Measurements from ENCODE around the gene SOX13.
A peak's percentile ranks its signal among the peaks of the same experiment; 100 is the strongest.

The SOX13 gene

DNA sequence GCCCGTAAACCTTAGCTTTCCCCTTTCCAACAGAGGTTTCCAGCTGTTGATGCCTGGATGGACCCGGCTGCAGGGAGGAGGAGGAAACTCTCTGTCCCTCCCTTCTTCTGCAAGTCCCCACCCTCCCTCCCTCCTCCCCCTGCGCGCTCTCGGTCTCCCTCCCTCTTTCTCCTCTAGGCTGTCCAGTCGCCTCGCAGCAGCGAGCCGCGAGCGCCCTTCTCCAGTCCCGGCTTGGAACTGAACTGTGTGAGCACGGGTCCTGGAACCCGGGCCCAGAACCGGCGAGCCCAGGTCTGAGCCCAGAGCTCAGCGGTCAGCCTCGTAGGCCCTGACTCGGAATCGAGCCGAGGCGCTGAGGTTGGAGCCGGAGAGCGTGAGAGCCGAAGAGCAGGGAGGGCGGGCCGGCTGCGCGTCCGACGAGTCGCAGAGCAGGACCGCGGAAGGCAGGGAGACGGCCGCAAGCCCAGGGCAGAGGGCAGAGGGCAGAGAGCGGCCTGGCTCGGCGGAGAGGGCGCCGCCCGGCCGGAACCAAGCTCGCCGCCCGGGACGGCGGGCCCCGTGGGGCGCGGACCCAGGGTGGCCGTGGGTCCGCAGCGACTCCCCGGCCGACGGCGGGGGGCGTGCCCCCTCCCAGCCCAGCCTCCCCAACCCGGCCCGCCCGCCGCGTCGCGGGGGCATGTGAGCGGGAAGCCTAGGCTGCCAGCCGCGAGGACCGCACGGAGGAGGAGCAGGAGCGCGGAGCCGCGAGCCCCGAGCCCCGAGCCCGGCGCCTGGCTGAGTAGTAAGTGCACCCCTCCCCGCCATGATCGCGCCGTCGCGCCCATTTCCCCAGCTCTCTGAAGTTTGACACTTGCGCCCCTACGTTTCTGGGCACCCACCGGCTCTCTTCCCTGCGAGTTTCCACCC is at the start of gene SOX13:
Gene SOX13, plus strand, starts transcription at position 185 of the 906 bp plus-strand sequence. CDS start 39,801 bp downstream, outside the sequence.
- no peak for DNase-seq (ENCODE audit: low read depth, low spot score)
- no CpG with 5 or more reads among the region's 89 CpGs for WGBS (ENCODE audit: insufficient coverage, insufficient read length)
- H3K4me3 ChIP-seq (ENCODE audit: low read length) = peak within 1 kb of the TSS; percentile 77
- peaks cover 12% of the 10 kb centered on the region for H3K4me1 ChIP-seq (ENCODE audit: control insufficient read depth, insufficient read depth, low read length)
- H3K9me3 ChIP-seq (ENCODE audit: control insufficient read depth, insufficient read depth, low read length) = no peaks in the 10 kb centered on the region
- H3K36me3 ChIP-seq (ENCODE audit: control insufficient read depth, insufficient read depth, low read length) = no peaks in the 10 kb centered on the region
- H3K27me3 ChIP-seq (ENCODE audit: control insufficient read depth, insufficient read depth, low read length) = no peaks in the 10 kb centered on the region
- H3K27ac ChIP-seq (ENCODE audit: low read length) = no peak within 1 kb of the TSS

- H3K4me1 ChIP-seq (ENCODE audit: control insufficient read depth, insufficient read depth, low read length) = peaks cover 3% of the 10 kb centered on the region; the same call in 1 of the 2 replicates
- no peaks in the 10 kb centered on the region for H3K9me3 ChIP-seq (ENCODE audit: control insufficient read depth, insufficient read depth, low read length)
- no peak overlapping the region for H3K27ac ChIP-seq (ENCODE audit: low read length)
- no peak for DNase-seq (ENCODE audit: low read depth, low spot score)
- no peaks in the 10 kb centered on the region for H3K36me3 ChIP-seq (ENCODE audit: control insufficient read depth, insufficient read depth, low read length)
- no CpG with 5 or more reads among the region's 17 CpGs for WGBS (ENCODE audit: insufficient coverage, insufficient read length)
- no peak overlapping the region for H3K4me3 ChIP-seq (ENCODE audit: low read length)
- H3K27me3 ChIP-seq (ENCODE audit: control insufficient read depth, insufficient read depth, low read length) = no peaks in the 10 kb centered on the region; the same call in 1 of the 2 replicates
Observed at GRCh38 chr1:204025917-204026707, 46.8 kb upstream of the SOX13 start.

GRCh38 chr1:204027446-204027845 is 45.5 kb upstream of the SOX13 start:
- WGBS (ENCODE audit: insufficient coverage, insufficient read length) = no CpG with 5 or more reads among the region's 3 CpGs
- peaks cover 5% of the 10 kb centered on the region; the same call in 1 of the 2 replicates for H3K4me1 ChIP-seq (ENCODE audit: control insufficient read depth, insufficient read depth, low read length)
- H3K4me3 ChIP-seq (ENCODE audit: low read length) = no peak overlapping the region
- no peak overlapping the region for H3K27ac ChIP-seq (ENCODE audit: low read length)
- no peaks in the 10 kb centered on the region for H3K9me3 ChIP-seq (ENCODE audit: control insufficient read depth, insufficient read depth, low read length)
- no peaks in the 10 kb centered on the region for H3K36me3 ChIP-seq (ENCODE audit: control insufficient read depth, insufficient read depth, low read length)
- no peaks in the 10 kb centered on the region; the same call in 1 of the 2 replicates for H3K27me3 ChIP-seq (ENCODE audit: control insufficient read depth, insufficient read depth, low read length)
- no peak for DNase-seq (ENCODE audit: low read depth, low spot score)

GRCh38 chr1:204029016-204029415 is 43.9 kb upstream of the SOX13 start:
- no peak for DNase-seq (ENCODE audit: low read depth, low spot score)
- Histone ChIP-seq H3K27me3 (ENCODE audit: control insufficient read depth, insufficient read depth, low read length) (no peaks in the 10 kb centered on the region; the same call in 1 of the 2 replicates), H3K4me3 (ENCODE audit: low read length) (no peak overlapping the region), H3K27ac (ENCODE audit: low read length) (no peak overlapping the region), H3K9me3 (ENCODE audit: control insufficient read depth, insufficient read depth, low read length) (no peaks in the 10 kb centered on the region), H3K4me1 (ENCODE audit: control insufficient read depth, insufficient read depth, low read length) (peaks cover 5% of the 10 kb centered on the region; the same call in 1 of the 2 replicates), H3K36me3 (ENCODE audit: control insufficient read depth, insufficient read depth, low read length) (no peaks in the 10 kb centered on the region)
- no CpG with 5 or more reads among the region's 11 CpGs for WGBS (ENCODE audit: insufficient coverage, insufficient read length)

DNA sequence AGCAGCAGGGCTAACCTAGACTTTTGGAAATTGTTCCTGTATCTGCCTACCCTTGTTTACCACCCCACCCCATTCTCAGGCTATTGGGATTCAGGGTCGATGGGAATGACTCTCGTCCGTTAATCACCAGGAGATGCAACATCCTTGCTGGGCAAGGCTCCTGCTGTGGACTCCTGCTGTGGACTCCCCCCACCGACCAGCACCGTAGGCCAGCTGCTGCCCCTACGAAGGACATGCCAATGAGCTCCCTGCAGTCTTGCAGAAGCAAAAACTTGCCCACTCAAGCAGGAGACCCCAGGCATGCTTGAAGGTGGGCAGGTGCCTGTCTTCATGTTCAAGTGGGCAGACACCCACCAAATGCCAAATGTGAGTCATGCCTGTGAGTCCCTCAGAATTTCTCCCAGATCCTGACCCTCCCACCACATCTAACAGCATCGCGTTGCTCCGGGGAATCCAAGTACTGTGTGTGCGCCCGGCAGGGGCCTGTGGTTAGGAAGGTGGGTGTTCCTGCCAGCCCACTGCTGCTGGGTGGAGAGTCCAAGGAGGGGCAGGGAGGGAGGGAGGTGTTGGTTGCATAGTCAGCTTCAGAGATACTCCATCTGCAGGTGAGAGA is 41.7 kb upstream of the SOX13 start:
- H3K4me3 ChIP-seq (ENCODE audit: low read length) = no peak overlapping the region
- H3K27ac ChIP-seq (ENCODE audit: low read length) = no peak overlapping the region
- no peaks in the 10 kb centered on the region for H3K9me3 ChIP-seq (ENCODE audit: control insufficient read depth, insufficient read depth, low read length)
- no CpG with 5 or more reads among the region's 11 CpGs for WGBS (ENCODE audit: insufficient coverage, insufficient read length)
- no peak for DNase-seq (ENCODE audit: low read depth, low spot score)
- peaks cover 5% of the 10 kb centered on the region; the same call in 1 of the 2 replicates for H3K4me1 ChIP-seq (ENCODE audit: control insufficient read depth, insufficient read depth, low read length)
- H3K27me3 ChIP-seq (ENCODE audit: control insufficient read depth, insufficient read depth, low read length) = no peaks in the 10 kb centered on the region
- no peaks in the 10 kb centered on the region for H3K36me3 ChIP-seq (ENCODE audit: control insufficient read depth, insufficient read depth, low read length)

DNA sequence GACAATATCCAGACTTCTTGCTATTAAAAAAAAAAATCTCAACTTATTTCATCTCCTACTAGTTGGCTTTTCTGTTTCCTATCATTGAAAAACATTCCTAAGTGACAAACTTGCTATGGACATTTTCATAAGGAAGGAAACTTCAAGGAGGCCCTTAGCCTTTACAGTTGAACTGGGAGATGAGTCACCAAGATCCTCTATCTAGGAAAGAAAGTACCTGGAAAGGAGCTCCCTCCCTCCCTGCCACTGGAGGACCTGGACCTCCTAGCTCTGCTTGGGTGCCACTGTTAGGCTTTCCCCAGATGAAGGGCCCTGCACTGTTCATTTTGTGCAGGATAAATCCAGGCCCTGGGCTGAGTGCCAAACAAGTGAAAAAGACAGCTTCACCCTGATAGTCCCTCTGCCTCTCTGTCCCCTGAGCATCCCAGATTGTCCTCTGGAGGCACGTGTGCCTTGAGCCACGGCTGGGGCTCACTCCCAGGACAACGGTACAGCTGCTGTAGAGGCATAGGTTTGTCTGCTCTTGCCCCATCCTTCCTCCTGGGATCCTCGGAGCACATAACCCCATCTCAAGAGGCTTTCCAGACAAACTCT is 40.2 kb upstream of the SOX13 start:
- Histone ChIP-seq H3K4me3 (ENCODE audit: low read length) (no peak overlapping the region), H3K27ac (ENCODE audit: low read length) (no peak overlapping the region), H3K9me3 (ENCODE audit: control insufficient read depth, insufficient read depth, low read length) (no peaks in the 10 kb centered on the region), H3K27me3 (ENCODE audit: control insufficient read depth, insufficient read depth, low read length) (no peaks in the 10 kb centered on the region), H3K4me1 (ENCODE audit: control insufficient read depth, insufficient read depth, low read length) (peaks cover 5% of the 10 kb centered on the region; the same call in 1 of the 2 replicates), H3K36me3 (ENCODE audit: control insufficient read depth, insufficient read depth, low read length) (no peaks in the 10 kb centered on the region)
- WGBS (ENCODE audit: insufficient coverage, insufficient read length) = no CpG with 5 or more reads among the region's 4 CpGs
- no peak for DNase-seq (ENCODE audit: low read depth, low spot score)

- Histone ChIP-seq H3K36me3 (ENCODE audit: control insufficient read depth, insufficient read depth, low read length) (no peaks in the 10 kb centered on the region), H3K4me1 (ENCODE audit: control insufficient read depth, insufficient read depth, low read length) (peaks cover 3% of the 10 kb centered on the region; the same call in 1 of the 2 replicates), H3K9me3 (ENCODE audit: control insufficient read depth, insufficient read depth, low read length) (no peaks in the 10 kb centered on the region), H3K4me3 (ENCODE audit: low read length) (no peak overlapping the region), H3K27me3 (ENCODE audit: control insufficient read depth, insufficient read depth, low read length) (no peaks in the 10 kb centered on the region), H3K27ac (ENCODE audit: low read length) (no peak overlapping the region)
- no CpG with 5 or more reads among the region's 1 CpG for WGBS (ENCODE audit: insufficient coverage, insufficient read length)
- no peak for DNase-seq (ENCODE audit: low read depth, low spot score)
Observed at GRCh38 chr1:204033306-204033705, 39.6 kb upstream of the SOX13 start.

DNA sequence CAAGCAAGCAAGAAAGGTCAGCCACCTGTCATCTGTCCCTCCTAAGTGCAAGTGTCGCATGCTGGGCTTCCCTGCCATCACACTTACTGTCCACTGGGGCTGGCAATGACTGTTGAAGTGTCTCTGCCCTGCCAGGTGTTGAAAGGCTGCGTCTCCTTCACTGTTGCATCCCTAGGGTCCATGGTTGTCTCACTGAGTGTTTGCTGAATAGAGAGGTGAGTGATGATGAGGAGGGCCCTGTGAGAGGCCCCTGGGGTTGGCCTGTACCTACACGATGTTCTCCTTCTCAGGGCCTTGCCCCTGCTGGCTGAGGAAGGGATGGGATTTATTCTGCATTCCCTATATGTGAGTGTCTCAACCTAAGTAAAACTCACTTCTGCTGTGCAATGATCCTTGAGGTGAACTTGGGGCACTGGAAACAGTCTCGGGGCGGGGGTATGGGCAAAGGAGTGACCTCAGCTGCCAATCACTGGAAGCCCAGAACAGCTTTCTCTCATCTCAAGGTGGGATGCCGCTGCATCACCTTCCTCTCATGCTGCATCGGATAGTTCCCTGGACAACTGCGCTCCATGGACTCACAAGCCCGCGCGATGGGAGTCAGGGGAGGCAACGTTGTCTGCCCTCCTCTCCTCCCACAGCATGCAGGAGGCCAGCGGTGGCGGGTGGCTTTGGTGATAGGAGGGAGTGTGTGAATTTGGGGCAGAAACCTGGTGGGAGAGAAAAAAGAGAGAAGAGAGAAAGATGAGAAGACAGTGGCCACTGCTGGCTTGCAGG is 35.8 kb upstream of the SOX13 start:
- no CpG with 5 or more reads among the region's 14 CpGs for WGBS (ENCODE audit: insufficient coverage, insufficient read length)
- H3K9me3 ChIP-seq (ENCODE audit: control insufficient read depth, insufficient read depth, low read length) = no peaks in the 10 kb centered on the region
- no peaks in the 10 kb centered on the region for H3K27me3 ChIP-seq (ENCODE audit: control insufficient read depth, insufficient read depth, low read length)
- H3K27ac ChIP-seq (ENCODE audit: low read length) = no peak overlapping the region
- no peak for DNase-seq (ENCODE audit: low read depth, low spot score)
- 0 out of 2 replicates have a peak, but pooled peaks cover under 1% of the 10 kb centered on the region for H3K4me1 ChIP-seq (ENCODE audit: control insufficient read depth, insufficient read depth, low read length)
- no peak overlapping the region for H3K4me3 ChIP-seq (ENCODE audit: low read length)
- no peaks in the 10 kb centered on the region for H3K36me3 ChIP-seq (ENCODE audit: control insufficient read depth, insufficient read depth, low read length)

- Histone ChIP-seq H3K4me1 (ENCODE audit: control insufficient read depth, insufficient read depth, low read length) (peaks cover 3% of the 10 kb centered on the region; the same call in 1 of the 2 replicates), H3K36me3 (ENCODE audit: control insufficient read depth, insufficient read depth, low read length) (0 out of 2 replicates have a peak, but pooled peaks cover 2% of the 10 kb centered on the region), H3K27ac (ENCODE audit: low read length) (no peak overlapping the region), H3K27me3 (ENCODE audit: control insufficient read depth, insufficient read depth, low read length) (no peaks in the 10 kb centered on the region), H3K9me3 (ENCODE audit: control insufficient read depth, insufficient read depth, low read length) (no peaks in the 10 kb centered on the region), H3K4me3 (ENCODE audit: low read length) (no peak overlapping the region)
- DNase-seq (ENCODE audit: low read depth, low spot score) = no peak
- no CpG with 5 or more reads among the region's 10 CpGs for WGBS (ENCODE audit: insufficient coverage, insufficient read length)
Observed at GRCh38 chr1:204041232-204041767, 31.6 kb upstream of the SOX13 start.

Measured in iPS DF 6.9 (cell line).